Astrocyte of the cerebellum (primary cell): ENCODE measurements around the gene NPAS2.

ENCODE experiments used
- DNase-seq: peaks from one replicate; pipeline ENCODE4 v3.0.0-alpha.2; 2011; ENCODE audit warnings: low read depth
- H3K4me3 ChIP-seq: 2 replicates; pipeline ENCODE4 v1.5.1; 2011; ENCODE audit warnings: mild to moderate bottlenecking, low read depth, low read length, moderate library complexity
- CTCF ChIP-seq: IDR thresholded peaks from 2 replicates; pipeline ENCODE4 v1.5.1; 2012; ENCODE audit warnings: low read length, low read depth, moderate library complexity, mild to moderate bottlenecking; ENCODE audit errors: missing control alignments
- in situ Hi-C: cut with HindIII; loops from 2 replicates; pipeline ENCODE4 v1.10.0; 2017; ENCODE audit warnings: low sequenced_read_pairs

NPAS2 gene

GRCh38 chr2:100919316-100919715 lies 99.4 kb downstream of the NPAS2 start:
- in situ Hi-C loops: no loop called here
- no peak overlapping the region for H3K4me3 ChIP-seq
- DNase-seq: no peak
- TF ChIP-seq CTCF: peak; percentile 53

GRCh38 chr2:100921685-100922161 lies 101.8 kb downstream of the NPAS2 start:
- TF ChIP-seq CTCF: no peak
- in situ Hi-C loops: no loop called here
- DNase-seq: no peak
- no peak overlapping the region for H3K4me3 ChIP-seq

- no peak overlapping the region for H3K4me3 ChIP-seq
- DNase-seq: no peak
- no peak for TF ChIP-seq CTCF
- in situ Hi-C loops: no loop called here
Observed at GRCh38 chr2:100923461-100924060, 103.6 kb downstream of the NPAS2 start.

GRCh38 chr2:100924122-100924519 lies 104.2 kb downstream of the NPAS2 start:
- in situ Hi-C loops: no loop called here
- no peak for DNase-seq
- H3K4me3 ChIP-seq: no peak overlapping the region

GRCh38 chr2:100924520-100925451 lies 104.8 kb downstream of the NPAS2 start:
- in situ Hi-C loops: no loop called here
- no peak overlapping the region for H3K4me3 ChIP-seq
- TF ChIP-seq CTCF: no peak
- DNase-seq: peak; percentile 32

More at GRCh38 chr2:100924122-100924519, 104.2 kb downstream of the NPAS2 start:
- no peak for TF ChIP-seq CTCF

- in situ Hi-C loops: no loop called here
- no peak for TF ChIP-seq CTCF
- DNase-seq: no peak
- no peak overlapping the region for H3K4me3 ChIP-seq
Observed at GRCh38 chr2:100928235-100928634, 108.3 kb downstream of the NPAS2 start.
